GM18907 (cell line): Measurements from ENCODE around the gene COL4A1.

Experiments
- ATAC-seq: cut with Tn5 transposase; IDR thresholded peaks from one replicate; pipeline ENCODE4 v1.9.1; 2021; ENCODE audit warnings: mild to moderate bottlenecking, moderate library complexity; ENCODE audit not compliant: unreplicated experiment

COL4A1 gene

GRCh38 chr13:110179116-110179856, 127.7 kb downstream of the COL4A1 start:
- ATAC-seq: no peak

GRCh38 chr13:110177790-110178189, 129.2 kb downstream of the COL4A1 start:
- ATAC-seq: no peak

GRCh38 chr13:110176431-110176830, 130.5 kb downstream of the COL4A1 start:
- no peak for ATAC-seq

GRCh38 chr13:110173247-110173818, 133.6 kb downstream of the COL4A1 start:
- ATAC-seq: no peak

GRCh38 chr13:110170882-110171281, 136.1 kb downstream of the COL4A1 start:
- ATAC-seq: no peak

- ATAC-seq: no peak
These were observed 136.8 kb downstream of the COL4A1 start for GRCh38 chr13:110170020-110170790.

GRCh38 chr13:110168999-110169933, 137.7 kb downstream of the COL4A1 start:
- no peak for ATAC-seq

GRCh38 chr13:110166598-110166997, 140.4 kb downstream of the COL4A1 start:
- ATAC-seq: no peak

GRCh38 chr13:110164706-110165105, 142.3 kb downstream of the COL4A1 start:
- ATAC-seq: no peak

GRCh38 chr13:110162866-110163658, 143.9 kb downstream of the COL4A1 start:
- ATAC-seq: no peak

- no peak for ATAC-seq
These were observed 144.9 kb downstream of the COL4A1 start for GRCh38 chr13:110162053-110162452.

GRCh38 chr13:110161112-110161882, 145.7 kb downstream of the COL4A1 start:
- ATAC-seq: no peak

GRCh38 chr13:110158226-110158625, 148.7 kb downstream of the COL4A1 start:
- no peak for ATAC-seq

- ATAC-seq: no peak
These were observed 149.2 kb downstream of the COL4A1 start for GRCh38 chr13:110157718-110158117.

- ATAC-seq: no peak
These were observed 150.5 kb downstream of the COL4A1 start for GRCh38 chr13:110156301-110157049.

- ATAC-seq: no peak
These were observed 151.9 kb downstream of the COL4A1 start for GRCh38 chr13:110155072-110155471.

- no peak for ATAC-seq
These were observed 152.5 kb downstream of the COL4A1 start for GRCh38 chr13:110154410-110154933.

- no peak for ATAC-seq
These were observed 154.6 kb downstream of the COL4A1 start for GRCh38 chr13:110152351-110152750.
